ENCODE results near the gene SIVA1.

The SIVA1 gene

DNA sequence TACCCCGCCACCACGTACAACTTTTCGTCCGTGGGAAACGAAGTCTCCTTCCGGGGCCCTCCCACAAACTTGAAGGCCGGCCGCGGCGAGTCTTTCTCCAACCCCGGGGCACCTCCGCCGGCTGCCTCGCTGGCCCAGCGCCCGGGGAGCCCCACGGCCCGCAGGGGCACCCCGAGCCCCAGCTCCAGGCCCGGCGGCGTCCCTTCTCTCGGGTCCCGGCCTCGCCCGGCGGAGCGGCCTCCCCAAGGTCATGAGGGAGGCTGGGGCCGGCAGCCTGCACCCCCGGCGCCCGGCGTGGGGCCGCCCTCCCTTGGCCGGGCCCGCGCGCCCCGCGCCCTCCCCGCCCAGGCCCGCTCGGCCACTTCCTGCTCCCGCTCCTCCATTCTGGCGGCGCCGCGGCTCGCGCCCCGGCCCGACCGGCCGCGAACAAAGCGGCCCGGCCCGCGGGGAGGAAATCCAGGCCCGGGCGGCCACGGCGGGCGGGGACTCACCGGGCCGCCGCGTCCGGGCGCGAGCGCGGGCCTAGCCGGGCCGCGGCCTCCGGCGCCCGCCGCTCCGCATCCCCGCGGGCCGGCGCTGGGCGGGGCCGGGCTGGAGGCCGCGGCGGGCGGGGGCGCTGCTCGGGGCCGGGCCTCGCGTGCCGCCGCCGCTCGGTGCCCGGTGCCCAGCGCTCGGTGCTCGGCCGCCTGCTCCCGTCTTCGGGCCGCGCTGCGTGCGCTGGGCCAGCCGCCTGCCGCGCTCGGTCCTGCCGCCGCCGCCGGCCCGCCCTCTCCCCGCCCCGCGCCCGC lies 42.2 kb downstream of the SIVA1 start, which contains the start of gene AKT1:
Gene AKT1 (minus strand): TSS at position 756 of the 788 bp plus-strand sequence. CDS start 3,105 bp downstream, outside the sequence.
- in situ Hi-C loops (cut with MboI; ENCODE audit: low sequenced_read_pairs), result no loop called here

DNA sequence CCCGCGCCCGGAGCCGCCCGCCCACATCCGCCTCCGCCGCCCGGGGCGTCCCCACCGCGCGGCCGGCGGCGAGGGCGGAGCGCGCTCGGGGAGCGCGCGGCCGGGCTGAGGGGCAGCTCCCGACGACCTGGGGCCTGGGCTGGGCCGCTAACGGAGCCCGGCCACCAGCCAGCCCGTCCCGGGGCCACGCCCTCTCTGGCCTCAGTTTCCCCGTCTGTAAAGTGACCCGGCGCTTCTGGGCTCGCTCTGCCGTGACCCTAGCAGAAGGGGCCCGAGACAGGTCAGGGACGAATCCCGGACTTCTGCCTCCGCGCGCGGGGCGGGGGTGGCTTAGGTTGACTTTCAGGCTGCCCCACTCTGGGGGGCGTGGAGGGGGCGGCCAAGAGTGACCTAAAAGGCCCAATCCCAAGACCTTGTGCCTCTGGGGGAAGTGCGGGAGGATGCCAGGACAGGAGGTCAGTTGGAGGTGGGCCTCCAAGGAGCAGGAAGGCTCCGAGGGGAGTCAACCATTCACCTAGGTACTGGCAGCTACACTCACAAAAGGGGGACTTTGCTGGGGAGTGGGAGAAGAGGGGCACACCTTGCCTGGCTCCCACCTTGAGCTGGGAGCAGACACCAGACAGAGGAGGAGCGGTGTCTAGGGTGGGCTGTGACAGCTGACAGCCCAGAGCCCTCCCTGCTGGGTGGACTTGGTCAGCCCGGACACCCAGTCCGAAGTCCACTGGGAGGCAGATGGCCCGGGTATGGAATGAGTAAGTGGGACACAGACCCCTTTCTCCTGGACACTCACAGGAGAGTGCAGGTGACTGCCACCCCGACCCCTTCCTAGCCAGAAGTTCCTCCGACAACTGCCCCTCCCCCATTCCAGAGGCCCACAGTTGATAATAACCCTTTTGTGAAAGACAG lies 43.1 kb downstream of the SIVA1 start:
- in situ Hi-C loops (cut with MboI; ENCODE audit: low sequenced_read_pairs), result no loop called here

DNA sequence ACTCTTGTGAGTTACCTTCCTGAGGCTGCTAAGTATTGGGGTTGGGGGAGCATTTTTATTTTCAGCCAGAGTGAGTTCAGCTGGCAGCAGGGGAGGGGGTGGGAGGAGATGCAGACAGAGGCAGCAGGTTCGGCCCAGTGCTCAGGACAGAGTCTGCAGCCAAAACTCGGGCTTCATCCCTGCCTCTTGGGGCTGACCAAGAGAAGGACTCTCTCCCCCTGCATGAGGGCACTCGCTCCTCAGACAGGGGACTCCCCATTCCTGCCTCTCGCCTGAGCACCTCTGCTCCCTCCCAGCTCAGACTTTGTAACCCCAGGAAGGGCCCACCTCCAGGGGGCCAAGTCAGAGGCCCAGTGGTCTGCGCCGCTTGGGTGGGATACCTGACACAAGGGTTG lies 43.7 kb downstream of the SIVA1 start:
- in situ Hi-C loops (cut with MboI; ENCODE audit: low sequenced_read_pairs), result no loop called here

DNA sequence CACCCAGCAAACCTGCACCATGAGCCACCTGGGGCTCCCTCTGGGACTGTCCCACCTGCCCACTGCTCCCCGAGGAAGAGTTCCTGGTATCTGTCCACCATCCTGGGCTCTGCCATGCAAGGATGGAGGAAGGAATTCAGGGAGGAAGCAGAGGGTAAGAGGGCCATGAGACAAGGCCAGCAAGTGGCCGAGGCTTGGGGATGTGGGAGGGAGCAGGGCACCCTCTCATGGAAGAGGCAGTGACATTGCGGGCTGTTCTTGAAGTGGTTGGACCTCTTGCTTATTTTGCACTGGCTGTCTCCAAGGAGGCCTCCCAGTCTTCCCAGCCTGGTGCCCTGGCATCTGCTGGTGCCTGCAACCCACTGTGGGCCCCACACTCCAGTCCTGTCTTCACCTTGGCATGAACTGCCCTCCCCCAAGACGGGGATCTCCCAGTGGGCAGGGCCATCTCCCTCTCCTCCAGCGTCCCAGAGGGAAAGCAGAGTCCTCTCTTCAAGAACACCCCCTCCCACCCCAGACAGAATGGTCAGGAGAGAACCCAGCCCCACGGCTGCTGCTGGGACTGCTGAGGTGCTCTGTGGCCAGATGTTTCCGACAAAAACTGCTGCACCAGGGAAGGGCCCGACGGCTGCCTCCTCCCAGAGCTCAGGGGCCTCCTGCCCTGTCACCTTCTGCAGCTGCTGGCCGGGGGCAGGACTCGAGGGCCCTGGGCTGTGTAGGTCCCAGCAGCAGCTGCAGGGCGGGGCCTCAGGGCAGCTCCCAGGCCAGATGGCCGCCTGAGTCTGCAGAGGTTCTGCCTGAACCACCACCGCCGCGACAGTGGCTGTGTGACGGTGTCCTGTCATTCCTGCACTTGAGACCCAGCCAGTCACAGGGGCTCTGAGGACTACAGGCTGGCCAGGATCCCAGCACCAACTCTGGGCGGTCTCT lies 44.4 kb downstream of the SIVA1 start:
- in situ Hi-C loops (cut with MboI; ENCODE audit: low sequenced_read_pairs), result no loop called here

DNA sequence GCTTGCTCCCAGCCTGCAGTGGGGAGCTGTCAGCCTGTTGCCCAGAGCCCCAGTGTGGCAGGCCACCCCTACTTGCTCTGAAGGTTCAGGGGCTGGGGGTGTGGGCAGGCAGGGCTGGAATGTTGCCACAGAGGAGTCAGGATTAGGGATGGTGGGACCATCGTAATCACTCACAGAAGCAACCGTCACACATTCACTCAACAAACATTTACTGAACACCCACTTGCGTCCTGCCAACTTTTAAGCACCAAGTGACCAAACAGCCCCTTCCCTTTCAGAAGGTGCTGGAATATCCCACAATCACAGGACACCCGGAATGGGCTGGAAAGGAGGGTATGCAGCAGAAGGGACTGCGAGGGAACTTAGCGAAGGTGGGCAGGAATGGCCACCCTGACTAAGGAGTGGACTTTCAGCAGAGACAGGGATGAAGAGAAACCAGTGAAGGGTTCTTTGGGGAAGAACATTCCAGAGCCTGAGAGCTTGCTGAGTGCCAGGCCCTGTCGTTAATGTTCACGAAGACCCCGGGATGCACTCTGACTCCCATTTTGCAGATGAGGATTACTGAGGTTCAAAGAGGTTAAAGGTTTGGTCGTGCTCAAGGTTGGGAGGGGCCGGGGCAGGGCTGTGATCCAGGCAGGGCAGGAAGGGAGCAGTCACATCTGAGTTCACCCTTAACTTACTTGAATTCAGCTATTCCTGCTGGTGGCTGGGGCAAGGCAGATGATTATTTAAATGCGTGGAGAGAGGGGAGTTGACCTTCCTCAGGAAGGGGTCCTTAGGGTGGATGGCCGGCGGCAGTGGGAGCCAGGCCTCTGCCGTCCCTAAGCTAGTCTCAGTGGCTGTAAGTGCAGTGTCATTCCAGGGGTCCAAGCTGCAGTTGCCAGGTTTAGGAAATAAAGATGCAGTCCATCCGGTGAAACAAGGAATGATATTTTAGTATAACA lies 45.6 kb downstream of the SIVA1 start:
- in situ Hi-C loops (cut with MboI; ENCODE audit: low sequenced_read_pairs), result no loop called here

DNA sequence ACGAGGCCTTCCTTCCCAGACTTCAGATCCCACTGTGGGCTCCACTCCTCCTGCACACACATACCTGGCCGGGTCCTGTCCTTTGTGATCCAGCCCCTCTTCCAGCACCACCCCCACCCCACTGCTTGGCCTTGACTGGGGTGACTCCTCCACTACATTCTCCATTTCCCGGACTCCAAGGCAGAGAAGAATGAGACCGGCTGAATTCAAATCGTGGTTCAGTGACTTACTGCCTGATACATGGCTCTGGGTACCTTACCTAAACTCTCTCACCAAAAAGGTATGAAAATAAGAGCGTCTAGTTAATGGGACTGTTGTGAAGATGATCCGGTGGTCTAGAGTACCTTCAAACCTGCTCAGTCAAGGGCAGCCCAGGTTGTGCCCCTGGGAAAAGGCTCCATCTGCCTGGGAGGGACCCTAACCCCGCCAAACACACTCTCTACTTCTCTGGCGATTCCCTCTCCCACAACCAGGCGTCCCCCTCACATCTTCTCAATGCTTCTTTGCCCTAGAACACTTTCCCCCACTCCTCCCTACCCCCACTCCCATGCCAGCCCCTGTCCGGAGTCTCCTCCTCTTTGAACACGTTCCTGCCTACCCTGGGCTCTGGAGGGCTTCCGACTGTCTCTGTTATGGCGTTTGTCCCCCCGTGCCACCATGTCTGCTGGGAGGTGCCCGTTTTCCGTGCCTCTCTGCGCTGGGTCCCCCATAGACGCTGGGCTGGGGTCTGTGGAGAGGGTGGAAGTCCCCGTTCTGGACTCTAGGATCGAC lies 46.5 kb downstream of the SIVA1 start:
- in situ Hi-C loops (cut with MboI; ENCODE audit: low sequenced_read_pairs), result no loop called here

DNA sequence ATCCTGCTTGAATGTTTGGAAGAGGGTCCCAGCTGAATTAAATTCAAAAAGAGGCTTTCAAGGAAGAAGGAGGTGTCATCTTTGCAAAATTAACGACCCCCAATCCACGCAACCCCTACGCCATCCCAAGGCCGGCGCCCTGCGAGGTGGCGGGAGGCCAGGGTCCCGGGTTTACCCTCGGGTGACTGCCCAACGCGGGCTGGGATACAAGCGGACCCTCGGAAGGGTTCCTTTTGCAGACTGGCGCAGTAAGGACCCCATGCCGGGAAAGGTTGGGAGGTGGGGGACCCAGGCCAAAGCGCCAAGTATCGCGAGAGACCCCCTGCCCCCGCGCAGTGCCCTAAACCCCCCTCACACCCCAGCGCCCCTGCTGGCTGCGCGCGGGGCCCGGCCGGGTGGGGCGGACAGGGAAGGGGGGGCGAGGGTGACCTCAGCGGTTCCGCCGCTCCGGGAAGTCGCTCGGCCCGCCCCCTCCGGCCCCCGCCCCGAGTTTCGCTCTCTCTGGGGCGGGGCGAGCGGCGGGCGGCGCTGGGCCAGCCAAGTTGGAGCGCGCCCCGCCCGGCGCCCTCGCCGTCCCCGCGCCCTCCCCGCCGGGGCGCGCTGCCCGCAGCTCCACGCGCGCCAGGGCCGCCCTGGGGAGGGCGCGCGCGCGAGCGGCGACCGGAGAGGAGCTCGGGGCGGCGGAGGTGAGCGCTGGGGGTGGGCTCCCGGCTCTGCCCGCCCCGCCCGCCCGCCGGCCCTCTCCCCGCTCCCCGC lies 47.2 kb downstream of the SIVA1 start:
- in situ Hi-C loops (cut with MboI; ENCODE audit: low sequenced_read_pairs), result no loop called here

DNA sequence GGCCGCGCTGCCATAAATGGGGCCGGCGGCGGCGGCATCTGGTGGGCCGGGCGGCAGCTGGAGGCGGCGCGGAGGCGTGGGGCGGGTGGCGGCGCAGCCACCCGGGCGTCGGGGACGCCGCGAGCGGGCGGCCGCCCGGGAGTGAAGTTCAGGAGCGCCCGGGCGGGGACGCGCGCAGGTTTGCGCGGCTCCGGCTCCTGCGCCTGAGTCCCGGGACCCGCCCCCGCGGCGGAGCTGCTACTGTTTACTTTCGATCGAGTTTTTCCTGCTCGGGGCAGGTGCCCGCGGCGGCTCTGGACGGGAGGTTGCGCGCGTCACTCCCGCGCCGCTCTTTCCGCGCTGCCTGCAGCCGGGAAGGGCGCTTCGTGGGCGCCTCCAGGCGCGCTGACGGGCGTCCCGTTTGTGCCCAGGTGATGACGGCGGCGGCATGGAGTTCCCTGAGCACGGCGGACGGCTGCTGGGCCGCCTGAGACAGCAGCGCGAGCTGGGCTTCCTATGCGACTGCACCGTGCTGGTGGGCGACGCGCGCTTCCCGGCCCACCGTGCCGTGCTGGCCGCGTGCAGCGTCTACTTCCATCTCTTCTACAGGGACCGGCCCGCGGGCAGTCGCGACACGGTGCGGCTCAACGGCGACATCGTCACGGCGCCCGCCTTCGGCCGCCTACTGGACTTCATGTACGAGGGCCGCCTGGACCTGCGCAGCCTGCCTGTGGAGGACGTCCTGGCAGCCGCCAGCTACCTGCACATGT lies 48.0 kb downstream of the SIVA1 start, which contains the start of gene ZBTB42:
Gene ZBTB42 (plus strand): TSS at position 331 of the 749 bp plus-strand sequence. CDS start 97 bp downstream, at position 428.
- in situ Hi-C loops (cut with MboI; ENCODE audit: low sequenced_read_pairs), result no loop called here

DNA sequence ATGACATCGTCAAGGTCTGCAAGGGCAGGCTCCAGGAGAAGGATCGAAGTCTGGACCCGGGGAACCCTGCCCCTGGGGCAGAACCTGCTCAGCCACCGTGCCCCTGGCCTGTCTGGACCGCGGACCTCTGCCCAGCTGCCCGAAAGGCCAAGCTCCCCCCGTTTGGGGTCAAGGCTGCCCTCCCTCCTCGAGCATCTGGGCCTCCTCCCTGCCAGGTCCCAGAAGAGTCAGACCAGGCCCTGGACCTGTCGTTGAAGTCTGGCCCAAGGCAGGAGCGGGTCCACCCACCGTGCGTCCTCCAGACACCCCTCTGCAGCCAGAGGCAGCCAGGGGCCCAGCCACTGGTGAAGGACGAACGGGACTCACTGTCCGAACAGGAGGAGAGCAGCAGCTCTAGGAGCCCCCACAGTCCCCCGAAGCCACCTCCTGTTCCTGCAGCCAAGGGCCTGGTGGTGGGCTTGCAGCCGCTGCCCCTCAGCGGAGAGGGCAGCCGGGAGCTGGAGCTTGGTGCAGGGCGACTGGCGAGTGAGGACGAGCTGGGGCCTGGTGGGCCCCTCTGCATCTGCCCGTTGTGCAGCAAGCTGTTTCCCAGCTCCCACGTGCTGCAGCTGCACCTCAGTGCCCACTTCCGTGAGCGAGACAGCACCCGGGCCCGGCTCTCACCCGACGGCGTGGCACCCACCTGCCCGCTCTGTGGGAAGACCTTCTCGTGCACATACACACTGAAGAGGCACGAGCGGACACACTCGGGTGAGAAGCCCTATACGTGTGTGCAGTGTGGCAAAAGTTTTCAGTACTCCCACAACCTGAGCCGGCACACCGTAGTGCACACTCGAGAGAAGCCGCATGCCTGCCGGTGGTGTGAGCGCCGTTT lies 48.8 kb downstream of the SIVA1 start:
- in situ Hi-C loops (cut with MboI; ENCODE audit: low sequenced_read_pairs), result no loop called here

DNA sequence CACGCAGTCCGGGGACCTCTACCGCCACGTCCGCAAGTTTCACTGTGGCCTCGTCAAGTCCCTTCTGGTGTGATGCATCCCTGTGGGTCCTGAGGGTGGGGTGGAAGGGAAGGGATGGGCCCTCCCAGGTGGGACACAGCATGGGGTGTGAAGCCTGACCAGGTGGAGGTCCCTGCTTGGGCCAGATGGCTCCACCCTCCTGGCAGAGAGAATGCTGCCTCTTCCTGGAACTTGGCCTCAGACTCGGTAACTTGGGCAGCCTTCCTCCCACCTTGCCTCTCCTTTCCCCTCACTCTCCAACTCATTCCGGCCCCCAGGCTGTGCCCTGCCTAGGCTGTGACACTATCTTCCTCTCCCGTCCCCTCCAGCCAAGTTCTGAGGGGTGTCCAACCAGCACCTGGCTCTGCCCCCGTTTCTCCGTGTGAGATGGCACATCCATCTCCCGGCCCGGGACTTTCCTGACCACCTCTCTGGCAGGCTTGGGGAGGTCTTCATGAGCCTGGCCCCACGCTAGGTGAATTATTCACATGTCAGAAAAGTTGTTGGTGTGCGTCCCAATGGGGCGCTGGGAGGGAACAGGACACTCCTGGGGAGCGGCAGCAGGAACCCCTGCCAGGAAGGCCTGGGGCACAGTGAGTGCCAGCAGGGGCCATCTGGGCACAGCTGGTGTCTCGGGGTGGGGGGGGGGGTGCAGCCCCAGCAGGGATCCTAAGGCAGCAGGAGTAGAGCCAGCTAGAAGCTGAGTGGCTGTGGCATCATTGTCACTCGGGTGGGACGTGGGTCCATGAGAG lies 49.6 kb downstream of the SIVA1 start:
- in situ Hi-C loops (cut with MboI; ENCODE audit: low sequenced_read_pairs), result no loop called here

DNA sequence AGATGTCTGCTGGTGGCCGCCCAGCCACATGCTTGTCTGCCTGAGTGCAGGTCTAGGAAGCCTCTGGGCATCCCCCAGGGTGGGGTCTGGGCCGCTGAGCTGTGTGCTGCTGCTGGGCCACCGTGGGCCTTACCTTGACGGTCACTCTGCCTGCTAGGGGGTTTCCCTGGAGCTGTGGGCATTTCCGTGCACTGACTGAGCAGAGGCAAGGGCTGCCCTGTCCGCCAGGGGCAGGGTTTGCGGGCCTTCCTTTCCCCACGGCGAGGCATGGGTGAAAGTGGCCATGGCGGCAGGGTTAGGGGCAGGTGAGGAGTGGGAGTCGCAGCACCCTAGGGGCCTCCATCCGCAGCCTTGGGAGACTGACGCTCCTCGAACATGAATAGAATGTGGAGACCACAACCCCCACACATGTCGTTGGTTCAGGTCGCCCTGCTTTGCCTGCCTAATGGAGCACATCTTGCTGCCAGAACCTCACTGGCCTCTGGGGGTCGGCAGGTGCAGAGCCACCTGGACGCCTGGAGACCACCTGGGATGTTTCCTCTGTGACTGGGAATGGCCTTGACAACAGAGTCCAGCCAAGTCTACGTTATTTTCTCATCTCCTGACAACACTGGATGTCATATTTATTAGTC lies 50.4 kb downstream of the SIVA1 start:
- in situ Hi-C loops (cut with MboI; ENCODE audit: low sequenced_read_pairs), result no loop called here

DNA sequence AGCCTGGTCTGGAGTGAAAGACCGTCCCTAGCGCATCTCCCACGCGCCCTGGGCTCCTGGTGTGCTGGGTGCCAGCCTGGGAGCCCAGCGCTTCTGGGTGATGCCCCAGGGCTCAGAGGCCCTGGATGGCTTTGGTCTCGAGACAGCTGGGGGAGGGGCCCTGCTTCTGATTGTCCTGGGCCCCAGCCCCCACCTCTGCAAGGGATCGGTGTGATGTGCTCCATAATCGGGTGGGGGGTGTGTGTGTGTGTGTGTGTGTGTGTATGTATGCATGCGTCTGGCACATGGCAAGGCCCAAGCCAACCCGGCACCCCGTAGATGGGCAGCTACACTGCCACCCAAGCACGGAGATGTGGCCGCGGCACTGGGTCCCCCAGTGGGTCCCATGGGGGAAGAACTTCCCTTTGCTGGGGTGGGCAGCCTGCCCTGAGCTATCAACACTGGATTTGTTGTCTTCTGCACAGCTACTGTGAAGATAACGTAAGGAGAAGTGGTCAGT lies 51.0 kb downstream of the SIVA1 start:
- in situ Hi-C loops (cut with MboI; ENCODE audit: low sequenced_read_pairs), result no loop called here

DNA sequence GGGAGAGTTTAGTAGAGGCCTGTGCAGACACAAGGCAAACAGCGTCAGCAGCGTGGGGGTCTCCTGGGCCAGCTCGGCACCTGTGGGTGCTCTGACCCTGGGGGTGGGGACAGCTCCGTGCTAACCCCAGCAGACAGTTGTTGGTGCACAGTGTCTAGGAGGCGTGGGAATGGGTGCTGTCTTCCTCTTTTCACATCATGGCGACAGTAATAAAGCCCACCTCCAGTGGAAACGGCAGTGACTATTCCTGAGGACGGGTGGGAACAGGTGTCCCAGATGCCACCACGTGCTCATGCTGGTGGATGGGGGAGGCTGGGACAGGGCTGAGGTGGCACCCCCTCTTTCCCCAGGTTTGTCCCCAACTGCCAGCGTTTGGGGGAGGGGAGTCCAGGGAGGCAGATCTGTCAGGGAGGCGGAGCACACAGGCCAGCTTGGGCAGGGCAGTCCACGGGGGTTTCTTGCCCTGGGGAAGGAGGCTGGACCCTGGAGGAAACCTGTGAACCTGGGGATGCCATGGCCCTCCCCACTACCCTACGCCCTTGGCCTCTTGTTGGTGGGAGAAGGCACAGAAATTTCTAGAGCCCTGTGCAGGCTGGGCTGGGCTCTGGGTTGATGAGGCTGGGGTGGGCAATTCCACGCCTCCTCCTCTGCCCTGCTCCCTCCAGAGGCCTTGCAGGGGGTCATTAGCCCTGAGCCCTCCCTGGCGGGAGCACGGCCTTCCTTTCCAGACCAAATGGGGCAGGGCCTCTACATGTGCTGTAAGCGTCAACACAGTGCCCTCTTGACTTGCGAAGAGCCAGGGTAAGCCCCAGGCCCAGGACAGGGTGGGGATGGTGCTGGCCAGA lies 51.8 kb downstream of the SIVA1 start:
- in situ Hi-C loops (cut with MboI; ENCODE audit: low sequenced_read_pairs), result no loop called here

DNA sequence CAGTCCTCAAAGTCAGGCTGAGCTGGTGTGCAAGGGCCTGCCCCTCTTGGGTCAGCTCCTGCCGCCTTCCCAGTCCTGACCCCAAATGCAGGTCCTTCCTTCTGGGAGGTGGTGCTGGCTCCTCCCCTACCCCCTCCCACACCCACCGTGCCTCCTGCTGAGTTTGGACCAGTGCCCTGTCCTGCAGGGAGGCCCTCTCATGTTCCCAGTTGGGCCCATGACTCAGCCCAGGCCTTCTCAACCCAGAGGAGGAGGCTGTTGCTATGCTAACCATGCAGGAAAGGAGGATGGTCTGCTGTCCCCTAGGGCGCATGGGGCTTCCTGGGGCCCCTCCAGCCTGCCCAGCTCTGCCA lies 52.4 kb downstream of the SIVA1 start:
- in situ Hi-C loops (cut with MboI; ENCODE audit: low sequenced_read_pairs), result no loop called here
